Lower leg skin (tissue), 4 donors: ENCODE measurements around the gene LNPEP. TPM values are rescaled to one million over a fixed set of nuclear protein-coding genes. Genes with fewer than 3 reads are reported as not detected.

Source experiments
- DNase-seq, 2 donors: peaks; one replicate each; pipeline ENCODE4 v3.0.0-alpha.2; 2019; ENCODE audit warnings: low spot score in 2 of 2
- H3K4me3 ChIP-seq: fragments of 200-600 bp; sonication (generic); 2 replicates; pipeline ENCODE4 v1.5.1; 2017; ENCODE audit warnings: mild to moderate bottlenecking, low read depth; ENCODE audit not compliant: poor library complexity, severe bottlenecking
- CTCF ChIP-seq, 3 donors: fragments of 450-650 bp; IDR thresholded peaks; one replicate each; pipeline ENCODE4 v1.5.1; 2016; ENCODE audit warnings: antibody characterized with exemption in 3 of 3, mild to moderate bottlenecking in 3 of 3, moderate library complexity in 2 of 3
- POLR2A ChIP-seq, 2 donors: fragments of 450-650 bp; IDR thresholded peaks; one replicate each; pipeline ENCODE4 v1.6.1; 2016 to 2017; ENCODE audit warnings: antibody characterized with exemption in 2 of 2, mild to moderate bottlenecking in 1 of 2, moderate library complexity in 1 of 2
- WGBS, 2 donors: methylation state at CpG; one replicate each; pipeline ENCODE4 v1.1.5; 2018; 5-methylcytosine and 5-hydroxymethylcytosine counted together
- intact Hi-C: fragments of 100-400 bp; cut with DNase I; formaldehyde crosslinking; loops from one replicate; pipeline ENCODE4 v1.15.0; 2023; ENCODE audit warnings: low total_unique reads
- total RNA-seq, 4 donors: library from RNA; depleted of rRNA; stranded (reverse); fragments of >200 nt; gene quantifications; one replicate each; pipeline ENCODE4 v1.1.0, GENCODE V29; 2016

LNPEP gene
- total RNA-seq, 4 donors from 2014 or later: 53.9 to 60.1 (median 56.9) TPM

GRCh38 chr5:97004423-97005060 is 68.7 kb downstream of the LNPEP start:
- DNase-seq: no peak
- no peak overlapping the region for H3K4me3 ChIP-seq
- no peak for TF ChIP-seq POLR2A (IDR thresholded peaks at IDR 0.05)
- WGBS, 2 donors: 99 to 100% methylated on average over 2 of the region's 2 CpGs
- intact Hi-C loops: no loop called here

- TF ChIP-seq POLR2A (IDR thresholded peaks at IDR 0.05) (no peak), CTCF (IDR thresholded peaks at IDR 0.05) (no peak)
- DNase-seq: no peak
- WGBS, 2 donors: 69 to 77% methylated on average over 3 of the region's 3 CpGs
- intact Hi-C loops: no loop called here
- H3K4me3 ChIP-seq: no peak overlapping the region
These were observed 70.7 kb downstream of the LNPEP start for GRCh38 chr5:97006454-97007060.

- no peak overlapping the region for H3K4me3 ChIP-seq
- intact Hi-C loops: no loop called here
- whole genome bisulfite sequencing, 2 donors: 63 to 68% methylated on average over 3 of the region's 3 CpGs
- DNase-seq: no peak
- TF ChIP-seq CTCF (IDR thresholded peaks at IDR 0.05) (no peak), POLR2A (IDR thresholded peaks at IDR 0.05) (no peak)
These were observed 73.5 kb downstream of the LNPEP start for GRCh38 chr5:97009212-97009898.

GRCh38 chr5:97009921-97010320 is 74.0 kb downstream of the LNPEP start:
- 93 to 98% methylated on average over 1 of the region's 1 CpG for WGBS, 2 donors
- H3K4me3 ChIP-seq: no peak overlapping the region
- TF ChIP-seq CTCF (IDR thresholded peaks at IDR 0.05) (no peak), POLR2A (IDR thresholded peaks at IDR 0.05) (no peak)
- DNase-seq: no peak
- intact Hi-C loops: no loop called here

- no peak for TF ChIP-seq CTCF (IDR thresholded peaks at IDR 0.05)
- no peak for TF ChIP-seq POLR2A (IDR thresholded peaks at IDR 0.05)
- WGBS, 2 donors: 71 to 73% methylated on average over 3 of the region's 3 CpGs
- intact Hi-C loops: no loop called here
- no peak overlapping the region for H3K4me3 ChIP-seq
- no peak for DNase-seq
These were observed 74.7 kb downstream of the LNPEP start for GRCh38 chr5:97010606-97011005.

- intact Hi-C loops: no loop called here
These were observed 75.7 kb downstream of the LNPEP start for GRCh38 chr5:97011567-97011966.

More at GRCh38 chr5:97011567-97011966, 75.7 kb downstream of the LNPEP start:
- WGBS, 2 donors: 95 to 96% methylated on average over 2 of the region's 2 CpGs
- TF ChIP-seq POLR2A (IDR thresholded peaks at IDR 0.05): no peak
- no peak for TF ChIP-seq CTCF (IDR thresholded peaks at IDR 0.05)
- no peak for DNase-seq
- H3K4me3 ChIP-seq: no peak overlapping the region
